VCaP (cell line): Measurements from ENCODE around the gene RRBP1.

ENCODE experiments used
- H3K27ac ChIP-seq: fragments of 450-650 bp; 2 replicates; pipeline ENCODE4 v1.5.1; 2017
- TF ChIP-seq, protein P1 (sequence below): fragments of 450-650 bp; conservative IDR thresholded peaks from 2 replicates; pipeline ENCODE4 v1.5.1; 2017; ENCODE audit warnings: mild to moderate bottlenecking, moderate library complexity

RRBP1 gene

DNA sequence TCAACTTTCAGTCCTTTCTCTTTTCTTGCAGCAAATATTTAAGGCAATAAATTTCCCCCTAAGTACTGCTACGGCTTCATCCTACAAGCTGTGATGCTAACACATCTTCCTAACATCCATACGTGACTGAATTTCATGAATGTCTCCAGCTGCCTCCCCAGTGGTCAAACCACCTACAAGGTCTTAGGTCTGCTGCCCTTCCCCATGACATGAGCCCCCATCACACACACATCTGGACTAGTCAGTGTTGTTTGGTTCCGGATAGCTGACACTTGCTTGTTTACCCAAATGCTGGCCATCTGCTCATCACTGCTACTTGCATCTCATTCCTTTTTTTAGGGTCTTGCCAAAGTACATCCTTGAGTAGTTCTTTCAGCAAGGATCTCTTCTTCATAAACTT is 14.6 kb downstream of the RRBP1 start:
- H3K27ac ChIP-seq, result no peak overlapping the region
- TF ChIP-seq, protein P1, sequence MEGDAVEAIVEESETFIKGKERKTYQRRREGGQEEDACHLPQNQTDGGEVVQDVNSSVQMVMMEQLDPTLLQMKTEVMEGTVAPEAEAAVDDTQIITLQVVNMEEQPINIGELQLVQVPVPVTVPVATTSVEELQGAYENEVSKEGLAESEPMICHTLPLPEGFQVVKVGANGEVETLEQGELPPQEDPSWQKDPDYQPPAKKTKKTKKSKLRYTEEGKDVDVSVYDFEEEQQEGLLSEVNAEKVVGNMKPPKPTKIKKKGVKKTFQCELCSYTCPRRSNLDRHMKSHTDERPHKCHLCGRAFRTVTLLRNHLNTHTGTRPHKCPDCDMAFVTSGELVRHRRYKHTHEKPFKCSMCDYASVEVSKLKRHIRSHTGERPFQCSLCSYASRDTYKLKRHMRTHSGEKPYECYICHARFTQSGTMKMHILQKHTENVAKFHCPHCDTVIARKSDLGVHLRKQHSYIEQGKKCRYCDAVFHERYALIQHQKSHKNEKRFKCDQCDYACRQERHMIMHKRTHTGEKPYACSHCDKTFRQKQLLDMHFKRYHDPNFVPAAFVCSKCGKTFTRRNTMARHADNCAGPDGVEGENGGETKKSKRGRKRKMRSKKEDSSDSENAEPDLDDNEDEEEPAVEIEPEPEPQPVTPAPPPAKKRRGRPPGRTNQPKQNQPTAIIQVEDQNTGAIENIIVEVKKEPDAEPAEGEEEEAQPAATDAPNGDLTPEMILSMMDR, result no peak

DNA sequence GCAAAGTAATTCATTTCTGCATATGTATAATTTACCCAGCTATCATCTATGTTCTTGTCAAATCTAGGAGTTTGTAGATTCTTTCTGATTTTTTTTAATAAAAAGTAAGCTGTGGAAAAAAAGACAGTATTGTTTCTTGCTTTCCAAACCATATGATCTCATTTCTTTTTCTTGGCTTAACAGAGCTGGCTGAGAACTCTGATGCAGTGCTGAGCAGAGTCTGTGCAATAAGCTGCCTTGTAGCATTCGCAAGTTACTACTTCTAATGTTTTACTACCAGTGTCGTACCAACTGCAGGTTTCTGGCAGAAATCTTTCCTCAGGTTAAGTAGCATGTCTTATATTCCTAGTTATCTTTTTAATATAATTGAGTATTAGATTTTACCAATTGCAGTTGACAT is 15.6 kb downstream of the RRBP1 start:
- TF ChIP-seq, protein P1, result no peak
- H3K27ac ChIP-seq, result no peak overlapping the region

DNA sequence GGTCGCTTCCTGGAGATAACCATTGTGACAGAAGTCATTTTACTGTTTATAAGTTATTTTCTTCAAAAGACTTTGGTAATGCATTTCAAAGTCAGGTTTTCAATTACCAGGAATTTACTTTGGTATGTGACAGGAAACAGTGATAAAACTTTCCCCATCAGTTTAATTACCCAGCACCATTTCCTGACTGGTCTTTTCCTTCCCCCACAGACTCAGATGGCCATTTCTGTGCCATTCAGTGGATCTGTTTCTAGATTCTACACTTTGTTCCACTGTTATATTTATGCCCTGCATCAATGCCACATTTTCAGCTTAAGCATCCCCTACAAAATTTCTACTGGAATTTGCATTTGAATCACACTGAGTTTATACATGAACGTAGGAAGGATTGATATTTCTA is 16.3 kb downstream of the RRBP1 start:
- TF ChIP-seq, protein P1, result no peak
- H3K27ac ChIP-seq, result no peak overlapping the region

DNA sequence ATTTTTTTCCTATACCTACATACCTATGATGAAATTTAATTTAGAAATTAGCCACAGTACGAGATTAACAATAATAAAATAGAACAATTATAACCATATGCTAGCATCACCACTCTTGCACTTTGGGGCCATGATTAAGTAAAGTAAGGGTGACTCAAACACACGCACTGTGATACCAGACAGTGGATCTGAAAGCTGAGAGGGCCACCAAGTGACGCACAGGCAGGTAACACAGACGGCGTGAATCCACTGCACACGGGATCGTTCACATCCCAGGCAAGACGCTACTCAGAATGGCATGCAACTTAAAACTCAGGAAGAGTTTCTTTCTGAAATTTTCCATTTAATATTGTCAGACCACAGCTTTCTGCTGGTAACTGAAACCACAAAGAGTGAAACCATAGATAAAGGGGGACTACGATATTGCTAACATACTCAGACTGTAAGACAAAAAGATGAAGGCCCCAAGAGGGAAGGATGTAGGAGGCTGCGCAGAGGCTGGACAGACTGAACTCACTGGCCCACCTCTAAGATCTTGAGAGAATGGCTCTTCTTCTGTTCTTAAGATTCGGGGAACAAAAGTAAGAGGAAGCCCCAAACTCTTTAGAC is 17.9 kb downstream of the RRBP1 start:
- no peak overlapping the region for H3K27ac ChIP-seq
- TF ChIP-seq, protein P1, result no peak

DNA sequence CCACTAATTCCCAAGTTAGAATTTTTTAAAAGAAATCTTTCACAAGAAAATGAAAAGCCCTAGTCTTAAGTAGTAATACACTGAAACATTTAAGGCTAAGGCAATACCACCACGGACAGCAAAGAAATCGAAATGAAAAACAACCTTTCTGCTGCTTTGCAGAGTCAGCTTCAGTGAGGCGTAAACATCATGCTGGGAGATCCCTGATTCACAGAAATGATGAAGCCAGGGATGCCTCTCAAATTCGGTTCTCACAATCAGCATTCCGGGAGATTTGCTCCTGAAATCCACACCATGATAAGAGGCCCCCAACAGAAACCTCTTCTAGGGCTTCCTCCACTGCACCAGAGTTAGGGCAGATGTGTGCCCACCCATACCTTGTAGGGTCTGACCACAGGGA is 18.6 kb downstream of the RRBP1 start:
- H3K27ac ChIP-seq, result no peak overlapping the region
- TF ChIP-seq, protein P1, result no peak

DNA sequence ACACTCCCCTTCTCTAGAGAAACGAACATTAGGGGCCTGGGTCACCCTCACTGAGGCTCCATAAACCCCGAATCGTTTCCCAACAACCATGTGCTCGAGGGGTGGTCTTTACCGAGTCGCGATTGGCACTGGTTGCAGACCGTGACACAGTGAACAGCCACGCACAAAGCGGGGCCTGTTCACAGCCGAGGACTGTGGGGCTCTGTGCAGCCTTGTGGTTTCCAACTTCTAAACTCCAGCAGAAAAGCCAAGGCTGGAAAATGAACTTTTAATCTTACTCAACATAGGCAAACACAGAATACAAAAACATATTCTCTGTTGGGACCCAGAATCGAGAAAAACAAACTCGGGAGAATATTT is 19.0 kb downstream of the RRBP1 start:
- TF ChIP-seq, protein P1, result no peak
- no peak overlapping the region for H3K27ac ChIP-seq

DNA sequence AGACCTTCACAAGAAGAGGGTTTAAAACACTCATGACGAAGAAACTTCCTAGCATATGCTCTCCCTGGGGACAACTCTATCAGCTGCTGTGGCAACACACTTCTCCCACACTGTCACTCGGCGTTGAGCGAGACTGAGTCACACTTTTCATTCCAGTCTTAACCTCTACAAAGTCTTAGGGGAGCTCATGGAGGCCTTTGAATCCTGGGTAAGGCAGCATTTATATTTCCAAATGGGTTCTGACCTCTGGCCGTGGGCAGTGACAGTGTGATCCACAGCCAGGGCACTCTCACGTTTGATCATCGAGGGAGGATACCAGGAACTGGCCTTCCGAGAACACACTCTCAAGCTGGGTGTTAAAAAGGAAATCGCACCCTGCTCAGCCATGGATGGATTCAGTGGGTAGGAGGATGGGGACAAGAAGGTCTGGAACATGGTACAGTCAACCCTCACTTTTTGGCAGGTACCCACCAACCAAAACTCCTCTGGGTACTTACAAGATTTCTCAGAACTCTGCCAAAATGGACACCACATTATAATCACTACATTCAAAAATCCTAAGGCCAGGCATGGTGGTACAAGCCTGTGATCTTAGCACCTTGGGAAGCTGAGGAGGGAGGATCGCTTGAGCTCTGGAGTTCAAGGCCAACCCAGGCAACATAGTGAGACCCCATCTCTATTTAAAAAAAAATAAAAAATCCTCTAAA is 19.6 kb downstream of the RRBP1 start:
- TF ChIP-seq, protein P1, result no peak
- no peak overlapping the region for H3K27ac ChIP-seq
